RWPE1 (cell line): Measurements from ENCODE around the gene GMPR2.

ENCODE experiments used
- CTCF ChIA-PET: fragments of 350-600 bp; sonication (Branson Sonifier 250); formaldehyde crosslinking; extraction: SDS; loops from one replicate; lab custom pipeline; 2021; lab: Yijun Ruan, JAX
- POLR2A ChIA-PET: fragments of 400-600 bp; formaldehyde crosslinking; extraction: SDS; loops from one replicate; lab custom pipeline; 2020; ENCODE audit warnings: antibody characterized with exemption; ENCODE audit not compliant: low non-redundant PET; lab: Yijun Ruan, JAX
- DNase-seq: peaks from one replicate; pipeline ENCODE4 v3.0.0; 2012; ENCODE audit warnings: low spot score
- H3K27ac ChIP-seq: fragments of 450-650 bp; 2 replicates; pipeline ENCODE4 v1.5.1; 2017
- CTCF ChIP-seq: fragments of 450-650 bp; conservative IDR thresholded peaks from 2 replicates; pipeline ENCODE4 v1.5.1; 2017; ENCODE audit warnings: low read depth, mild to moderate bottlenecking

GMPR2 gene

GRCh38 chr14:24226473-24226872, 6.3 kb upstream of the GMPR2 start:
- ChIA-PET POLR2A (no interaction called here), CTCF (interaction anchor here (1.0 kb wide), 1 partner anchor 16 kb away, joined by 3 read pairs; the partner anchor contains the start of gene TINF2)
- no peak for DNase-seq
- H3K27ac ChIP-seq, result no peak overlapping the region
- no peak for TF ChIP-seq CTCF

DNA sequence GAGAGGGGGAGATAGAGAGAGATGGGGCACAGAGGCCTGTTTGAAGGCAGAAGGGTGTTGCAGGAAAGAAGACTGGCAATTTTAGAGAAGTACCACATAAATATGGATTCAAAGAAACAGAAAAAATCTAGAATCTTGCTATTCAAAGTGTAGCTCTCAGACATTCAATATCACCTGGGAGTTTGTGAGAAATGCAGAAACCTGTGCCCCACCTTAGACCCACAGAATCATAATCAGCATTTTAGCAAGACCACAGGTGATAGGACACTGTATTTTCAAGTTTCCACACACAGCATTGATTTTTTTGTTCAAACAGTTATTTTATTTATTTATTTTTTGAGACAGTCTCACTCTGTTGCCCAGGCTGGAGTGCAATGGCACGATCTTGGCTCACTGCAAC, 3.8 kb upstream of the GMPR2 start:
- CTCF ChIA-PET, result no interaction called here
- POLR2A ChIA-PET, result interaction anchor here (0.6 kb wide), 2 partner anchors 9 to 30 kb away, joined by 3 read pairs; no protein-coding TSS in a partner anchor
- TF ChIP-seq CTCF, result no peak
- H3K27ac ChIP-seq, result peak overlapping the region; percentile 56
- no peak for DNase-seq

- no peak for TF ChIP-seq CTCF
- peak overlapping the region; percentile 96 for H3K27ac ChIP-seq
- ChIA-PET POLR2A (interaction anchor here (0.6 kb wide), 1 partner anchor 11 kb away, joined by 11 read pairs; no protein-coding TSS in a partner anchor), CTCF (interaction anchor here (0.6 kb wide), 1 partner anchor 1637 kb away, joined by 3 read pairs; no protein-coding TSS in a partner anchor)
- DNase-seq, result peak; percentile 34
Observed at GRCh38 chr14:24231263-24232120, 1.2 kb upstream of the GMPR2 start.

DNA sequence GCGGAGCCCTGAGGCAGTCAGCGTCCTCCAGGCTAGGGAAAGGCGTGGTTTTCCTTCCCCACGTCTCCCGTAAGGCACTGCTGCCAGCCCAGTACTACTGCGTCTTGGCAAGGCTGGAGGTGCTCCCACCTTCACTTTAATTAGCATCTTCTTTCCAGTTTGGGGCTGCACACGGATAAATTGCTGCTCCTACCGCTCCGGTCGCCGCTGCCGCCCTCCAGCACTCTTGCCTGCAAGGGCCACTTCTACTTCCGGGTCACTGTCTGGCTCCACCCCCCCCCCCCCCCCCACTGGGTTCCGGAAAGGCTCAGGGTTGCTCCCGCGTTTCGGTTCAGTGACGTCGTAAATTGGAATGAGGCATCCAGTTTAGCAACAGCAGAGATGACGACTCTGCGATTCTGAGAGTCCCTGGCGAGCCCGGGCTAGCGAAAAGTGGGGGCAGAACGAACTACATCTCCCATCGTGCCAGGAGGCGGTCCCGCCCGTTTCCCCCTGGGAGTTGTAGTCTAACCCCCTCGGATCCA, 546 bp upstream of the GMPR2 start, which contains the start of gene NEDD8:
Gene NEDD8, minus strand, starts transcription at position 247 of the 524 bp plus-strand sequence. Its CDS starts 100 bp downstream, at position 147.
- H3K27ac ChIP-seq, result peak within 1 kb of the TSS; percentile 96
- CTCF ChIA-PET, result interaction anchor here (0.6 to 1.4 kb wide), 2 partner anchors 15 to 1638 kb away, joined by 3 read pairs; no protein-coding TSS in a partner anchor
- peak; percentile 97 for DNase-seq
- TF ChIP-seq CTCF, result no peak
- POLR2A ChIA-PET, result no interaction called here

GRCh38 chr14:24233538-24233866, 773 bp downstream of the GMPR2 start:
- ChIA-PET POLR2A (no interaction called here), CTCF (interaction anchor here (1.4 kb wide), 1 partner anchor 17 kb away, joined by 3 read pairs; no protein-coding TSS in a partner anchor)
- DNase-seq, result peak; percentile 36
- peak overlapping the region; percentile 96 for H3K27ac ChIP-seq
- TF ChIP-seq CTCF, result no peak
